Measurements from ENCODE around the gene SCN3A.

The SCN3A gene

DNA sequence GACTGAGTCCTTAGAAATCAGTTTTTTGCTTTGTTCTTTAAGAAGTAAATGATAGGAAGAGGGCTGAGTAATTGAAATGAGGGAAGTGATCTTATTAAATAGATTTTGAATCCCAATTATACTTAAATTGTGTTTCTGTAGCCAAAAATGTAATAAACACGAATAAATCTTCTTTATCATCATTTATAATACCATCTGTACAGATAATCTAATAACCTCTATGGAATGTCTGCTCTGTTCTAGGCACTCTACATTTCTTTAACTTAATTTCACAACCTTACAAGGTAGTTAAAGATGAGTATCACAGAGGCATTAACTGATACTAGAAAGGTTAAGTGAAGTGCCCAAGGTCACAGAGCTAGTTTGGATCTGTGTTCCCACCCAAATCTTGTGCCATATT lies 21.1 kb upstream of the SCN3A start:
- no peak overlapping the region for H3K9ac ChIP-seq (ENCODE audit: low read length)
- no peaks in the 10 kb centered on the region for H3K36me3 ChIP-seq (ENCODE audit: control insufficient read depth, low read depth, low read length)
- H3K9me3 ChIP-seq (ENCODE audit: control insufficient read depth, low read depth, low read length) = no peaks in the 10 kb centered on the region
- no peaks in the 10 kb centered on the region for H3K27me3 ChIP-seq (ENCODE audit: control insufficient read depth, insufficient read depth, low read length)
- H3K4me3 ChIP-seq (ENCODE audit: low read length) = no peak overlapping the region
- H3K4me1 ChIP-seq (ENCODE audit: control insufficient read depth, low read depth, low read length) = peaks cover 3% of the 10 kb centered on the region
- no peak overlapping the region for H3K27ac ChIP-seq (ENCODE audit: low read length)

DNA sequence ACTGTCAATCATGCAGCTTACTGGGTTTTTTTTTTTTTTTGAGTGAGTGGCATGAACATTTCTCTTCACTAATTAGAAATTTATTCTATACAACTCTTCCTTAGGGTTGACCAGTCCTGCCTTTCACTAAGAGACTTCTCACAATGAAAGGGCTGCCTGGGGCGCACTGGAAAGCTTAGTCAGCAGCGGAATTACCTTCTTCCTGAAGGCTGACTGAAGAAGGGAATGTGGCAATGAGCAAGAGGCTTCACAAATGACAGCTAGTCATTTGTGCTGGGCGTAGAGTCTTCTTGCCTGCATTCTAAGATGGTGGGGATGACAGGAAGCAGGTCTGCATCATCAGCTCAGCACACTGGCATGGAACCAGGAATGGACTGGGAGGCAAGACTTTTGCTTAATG lies 15.6 kb upstream of the SCN3A start:
- Histone ChIP-seq H3K4me3 (ENCODE audit: low read length) (no peak overlapping the region), H3K4me1 (ENCODE audit: control insufficient read depth, low read depth, low read length) (peaks cover 3% of the 10 kb centered on the region), H3K36me3 (ENCODE audit: control insufficient read depth, low read depth, low read length) (no peaks in the 10 kb centered on the region), H3K9ac (ENCODE audit: low read length) (no peak overlapping the region), H3K27me3 (ENCODE audit: control insufficient read depth, insufficient read depth, low read length) (no peaks in the 10 kb centered on the region), H3K27ac (ENCODE audit: low read length) (no peak overlapping the region), H3K9me3 (ENCODE audit: control insufficient read depth, low read depth, low read length) (no peaks in the 10 kb centered on the region)

DNA sequence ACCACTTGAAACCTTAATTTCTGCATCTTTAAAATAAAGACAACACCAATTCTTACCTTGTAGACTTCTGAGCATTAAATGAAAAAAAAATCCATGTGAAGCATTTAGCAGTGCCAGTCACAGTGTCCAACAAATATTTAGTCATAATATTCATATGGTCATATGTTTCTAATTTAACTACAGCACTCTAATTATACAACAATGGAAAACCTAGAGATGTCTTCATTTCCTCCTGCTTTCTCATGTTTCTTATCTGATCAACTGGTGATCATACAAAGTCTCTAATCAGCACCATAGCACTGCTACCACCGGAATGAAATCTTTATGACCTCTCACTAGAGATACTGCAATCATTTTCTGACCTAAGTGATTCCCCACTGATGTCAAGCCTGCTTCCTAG lies 10.2 kb upstream of the SCN3A start:
- Histone ChIP-seq H3K4me1 (ENCODE audit: control insufficient read depth, low read depth, low read length) (no peaks in the 10 kb centered on the region), H3K27ac (ENCODE audit: low read length) (no peak overlapping the region), H3K27me3 (ENCODE audit: control insufficient read depth, insufficient read depth, low read length) (no peaks in the 10 kb centered on the region), H3K9ac (ENCODE audit: low read length) (no peak overlapping the region), H3K36me3 (ENCODE audit: control insufficient read depth, low read depth, low read length) (no peaks in the 10 kb centered on the region), H3K9me3 (ENCODE audit: control insufficient read depth, low read depth, low read length) (no peaks in the 10 kb centered on the region), H3K4me3 (ENCODE audit: low read length) (no peak overlapping the region)

DNA sequence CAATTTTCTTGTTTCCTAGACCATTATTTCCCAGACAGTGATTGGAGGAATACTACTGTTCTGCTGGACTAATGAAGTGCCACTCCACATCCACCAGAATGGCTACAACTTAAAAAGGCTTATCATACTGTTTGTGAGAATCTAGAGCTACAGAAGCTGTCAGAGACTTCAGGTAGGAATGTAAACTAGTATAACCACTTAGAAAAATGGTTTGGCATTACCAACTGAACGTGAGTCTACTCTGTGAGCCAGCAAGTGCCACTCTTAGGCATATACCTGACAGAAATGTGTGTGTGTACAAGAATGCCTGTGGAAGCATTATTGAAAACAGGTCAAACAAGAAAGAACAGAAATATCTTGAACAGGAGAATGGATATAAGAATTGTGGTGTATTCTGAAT lies 4.2 kb upstream of the SCN3A start:
- Histone ChIP-seq H3K4me3 (ENCODE audit: low read length) (no peak overlapping the region), H3K9ac (ENCODE audit: low read length) (no peak overlapping the region), H3K9me3 (ENCODE audit: control insufficient read depth, low read depth, low read length) (no peaks in the 10 kb centered on the region), H3K27me3 (ENCODE audit: control insufficient read depth, insufficient read depth, low read length) (no peaks in the 10 kb centered on the region), H3K27ac (ENCODE audit: low read length) (no peak overlapping the region), H3K4me1 (ENCODE audit: control insufficient read depth, low read depth, low read length) (no peaks in the 10 kb centered on the region), H3K36me3 (ENCODE audit: control insufficient read depth, low read depth, low read length) (no peaks in the 10 kb centered on the region)

GRCh38 chr2:165205865-165206264 lies 2.0 kb upstream of the SCN3A start:
- no peak overlapping the region for H3K27ac ChIP-seq (ENCODE audit: low read length)
- no peak overlapping the region for H3K9ac ChIP-seq (ENCODE audit: low read length)
- H3K4me3 ChIP-seq (ENCODE audit: low read length) = no peak overlapping the region
- H3K9me3 ChIP-seq (ENCODE audit: control insufficient read depth, low read depth, low read length) = no peaks in the 10 kb centered on the region
- no peaks in the 10 kb centered on the region for H3K4me1 ChIP-seq (ENCODE audit: control insufficient read depth, low read depth, low read length)
- no peaks in the 10 kb centered on the region for H3K27me3 ChIP-seq (ENCODE audit: control insufficient read depth, insufficient read depth, low read length)
- no peaks in the 10 kb centered on the region for H3K36me3 ChIP-seq (ENCODE audit: control insufficient read depth, low read depth, low read length)

DNA sequence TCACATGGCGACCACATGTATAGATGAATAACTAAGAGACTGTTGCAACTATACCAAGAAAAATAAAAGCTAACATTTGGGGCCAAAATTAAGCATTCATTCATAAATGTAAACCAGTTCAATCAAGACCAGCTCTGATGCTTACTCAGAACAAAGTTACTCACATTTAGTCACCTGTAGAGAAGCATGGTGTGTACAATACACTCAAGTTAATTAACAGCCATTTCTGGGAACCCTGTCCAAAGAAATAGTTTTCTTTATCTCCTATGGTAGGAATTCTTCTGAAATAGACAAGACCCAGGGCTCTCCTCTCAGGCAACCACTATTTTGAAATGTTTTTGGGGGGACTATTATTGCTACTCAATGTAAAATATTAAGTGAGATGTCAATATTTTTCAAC lies 1.6 kb downstream of the SCN3A start:
- no peaks in the 10 kb centered on the region for H3K9me3 ChIP-seq (ENCODE audit: control insufficient read depth, low read depth, low read length)
- H3K9ac ChIP-seq (ENCODE audit: low read length) = no peak overlapping the region
- peaks cover 6% of the 10 kb centered on the region for H3K4me1 ChIP-seq (ENCODE audit: control insufficient read depth, low read depth, low read length)
- no peaks in the 10 kb centered on the region for H3K36me3 ChIP-seq (ENCODE audit: control insufficient read depth, low read depth, low read length)
- H3K4me3 ChIP-seq (ENCODE audit: low read length) = no peak overlapping the region
- H3K27me3 ChIP-seq (ENCODE audit: control insufficient read depth, insufficient read depth, low read length) = no peaks in the 10 kb centered on the region
- H3K27ac ChIP-seq (ENCODE audit: low read length) = no peak overlapping the region

- Histone ChIP-seq H3K9me3 (ENCODE audit: control insufficient read depth, low read depth, low read length) (no peaks in the 10 kb centered on the region), H3K9ac (ENCODE audit: low read length) (no peak overlapping the region), H3K27me3 (ENCODE audit: control insufficient read depth, insufficient read depth, low read length) (no peaks in the 10 kb centered on the region), H3K36me3 (ENCODE audit: control insufficient read depth, low read depth, low read length) (no peaks in the 10 kb centered on the region), H3K4me3 (ENCODE audit: low read length) (no peak overlapping the region), H3K4me1 (ENCODE audit: control insufficient read depth, low read depth, low read length) (peaks cover 6% of the 10 kb centered on the region), H3K27ac (ENCODE audit: low read length) (no peak overlapping the region)
Observed at GRCh38 chr2:165198181-165198580, 5.7 kb downstream of the SCN3A start.

GRCh38 chr2:165197346-165197745 lies 6.5 kb downstream of the SCN3A start:
- H3K36me3 ChIP-seq (ENCODE audit: control insufficient read depth, low read depth, low read length) = no peaks in the 10 kb centered on the region
- H3K9me3 ChIP-seq (ENCODE audit: control insufficient read depth, low read depth, low read length) = no peaks in the 10 kb centered on the region
- H3K27ac ChIP-seq (ENCODE audit: low read length) = no peak overlapping the region
- H3K4me3 ChIP-seq (ENCODE audit: low read length) = no peak overlapping the region
- H3K27me3 ChIP-seq (ENCODE audit: control insufficient read depth, insufficient read depth, low read length) = no peaks in the 10 kb centered on the region
- peaks cover 6% of the 10 kb centered on the region for H3K4me1 ChIP-seq (ENCODE audit: control insufficient read depth, low read depth, low read length)
- H3K9ac ChIP-seq (ENCODE audit: low read length) = no peak overlapping the region

- no peaks in the 10 kb centered on the region for H3K9me3 ChIP-seq (ENCODE audit: control insufficient read depth, low read depth, low read length)
- H3K36me3 ChIP-seq (ENCODE audit: control insufficient read depth, low read depth, low read length) = no peaks in the 10 kb centered on the region
- H3K9ac ChIP-seq (ENCODE audit: low read length) = no peak overlapping the region
- no peaks in the 10 kb centered on the region for H3K27me3 ChIP-seq (ENCODE audit: control insufficient read depth, insufficient read depth, low read length)
- H3K4me3 ChIP-seq (ENCODE audit: low read length) = no peak overlapping the region
- H3K4me1 ChIP-seq (ENCODE audit: control insufficient read depth, low read depth, low read length) = peaks cover 6% of the 10 kb centered on the region
- no peak overlapping the region for H3K27ac ChIP-seq (ENCODE audit: low read length)
Observed at GRCh38 chr2:165196411-165196810, 7.4 kb downstream of the SCN3A start.

DNA sequence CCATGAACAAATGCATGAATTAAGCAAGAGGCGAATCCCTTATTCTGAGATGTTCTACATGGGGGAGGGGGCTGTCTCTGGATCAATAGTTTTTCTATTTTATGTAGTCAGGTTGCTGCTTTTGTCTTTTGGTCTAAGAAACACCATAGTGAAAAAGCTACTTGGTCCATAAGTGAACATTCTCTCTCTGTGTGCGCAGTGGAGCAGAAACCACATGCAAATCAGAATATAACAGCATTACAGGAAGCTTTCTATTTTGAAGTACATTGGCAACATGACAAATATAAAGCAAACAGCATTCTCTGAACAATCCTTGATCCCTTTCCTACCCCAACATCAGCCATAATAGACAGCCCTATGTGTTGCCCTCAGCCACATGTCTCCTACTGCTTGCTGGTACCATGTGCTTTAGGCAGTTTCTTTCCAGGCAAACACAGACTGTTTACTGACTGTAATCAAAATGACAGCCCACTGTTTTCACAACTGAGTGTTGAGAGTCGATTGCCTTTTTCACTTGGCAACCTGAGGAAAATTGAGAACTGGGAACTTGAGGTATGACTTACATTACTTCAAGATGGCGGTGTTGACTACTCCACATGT lies 10.6 kb downstream of the SCN3A start:
- Histone ChIP-seq H3K4me1 (ENCODE audit: control insufficient read depth, low read depth, low read length) (peaks cover 1% of the 10 kb centered on the region), H3K9me3 (ENCODE audit: control insufficient read depth, low read depth, low read length) (no peaks in the 10 kb centered on the region), H3K27ac (ENCODE audit: low read length) (no peak overlapping the region), H3K27me3 (ENCODE audit: control insufficient read depth, insufficient read depth, low read length) (no peaks in the 10 kb centered on the region), H3K9ac (ENCODE audit: low read length) (no peak overlapping the region), H3K36me3 (ENCODE audit: control insufficient read depth, low read depth, low read length) (no peaks in the 10 kb centered on the region), H3K4me3 (ENCODE audit: low read length) (no peak overlapping the region)

- no peak overlapping the region for H3K9ac ChIP-seq (ENCODE audit: low read length)
Observed at GRCh38 chr2:165192729-165193128, 11.1 kb downstream of the SCN3A start.

DNA sequence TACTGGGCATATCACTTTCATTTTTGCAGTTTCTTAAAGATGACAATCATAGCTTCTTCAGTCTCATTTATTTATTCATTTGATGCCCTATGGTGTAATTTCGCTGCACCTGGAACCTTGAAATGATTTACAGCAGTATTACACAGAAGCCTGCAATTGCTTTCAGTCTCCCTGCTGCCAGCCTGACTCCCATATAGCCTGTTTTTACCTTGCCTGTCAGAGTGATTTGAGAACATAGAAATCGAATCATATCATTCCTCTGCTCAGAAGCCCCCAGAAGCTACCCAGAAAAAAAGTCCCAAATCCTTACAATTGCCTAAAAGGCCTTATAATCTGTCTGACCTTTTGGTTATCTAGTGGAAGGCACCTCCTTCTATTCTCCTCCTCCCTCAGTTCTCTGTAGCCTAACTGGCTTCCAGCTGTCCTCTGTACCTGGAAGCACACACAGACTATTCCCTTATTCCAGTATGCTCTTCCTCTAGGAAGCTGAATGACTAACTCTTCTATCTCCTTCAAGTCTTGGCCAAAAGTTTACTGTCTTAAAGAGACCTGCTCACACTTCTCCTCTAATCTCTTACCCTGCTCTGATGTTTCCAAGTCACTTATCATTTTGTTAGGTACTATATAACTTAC lies 12.6 kb downstream of the SCN3A start:
- no peak overlapping the region for H3K27ac ChIP-seq (ENCODE audit: low read length)
- H3K4me3 ChIP-seq (ENCODE audit: low read length) = no peak overlapping the region
- no peaks in the 10 kb centered on the region for H3K9me3 ChIP-seq (ENCODE audit: control insufficient read depth, low read depth, low read length)
- H3K36me3 ChIP-seq (ENCODE audit: control insufficient read depth, low read depth, low read length) = no peaks in the 10 kb centered on the region
- no peaks in the 10 kb centered on the region for H3K27me3 ChIP-seq (ENCODE audit: control insufficient read depth, insufficient read depth, low read length)
- H3K4me1 ChIP-seq (ENCODE audit: control insufficient read depth, low read depth, low read length) = no peaks in the 10 kb centered on the region
- no peak overlapping the region for H3K9ac ChIP-seq (ENCODE audit: low read length)

More at GRCh38 chr2:165192729-165193128, 11.1 kb downstream of the SCN3A start:
- no peak overlapping the region for H3K27ac ChIP-seq (ENCODE audit: low read length)
- no peaks in the 10 kb centered on the region for H3K4me1 ChIP-seq (ENCODE audit: control insufficient read depth, low read depth, low read length)
- no peaks in the 10 kb centered on the region for H3K36me3 ChIP-seq (ENCODE audit: control insufficient read depth, low read depth, low read length)
- H3K9me3 ChIP-seq (ENCODE audit: control insufficient read depth, low read depth, low read length) = no peaks in the 10 kb centered on the region
- no peak overlapping the region for H3K4me3 ChIP-seq (ENCODE audit: low read length)
- no peaks in the 10 kb centered on the region for H3K27me3 ChIP-seq (ENCODE audit: control insufficient read depth, insufficient read depth, low read length)
